ENCODE data around the gene GARS1. TPM values are rescaled to one million over a fixed set of nuclear protein-coding genes. Genes with fewer than 3 reads are reported as not detected.

GARS1 gene
- 33.7 TPM for total RNA-seq (2013)
- polyA plus RNA-seq: 10 to 100 TPM; 46.0 to 68.4 (median 48.6) TPM
- 34.6 and 52.6 TPM in 2 replicates for polyA minus RNA-seq
- 146 to 353 (median 212) reads per million in 11 experiments for total RNA-seq

DNA sequence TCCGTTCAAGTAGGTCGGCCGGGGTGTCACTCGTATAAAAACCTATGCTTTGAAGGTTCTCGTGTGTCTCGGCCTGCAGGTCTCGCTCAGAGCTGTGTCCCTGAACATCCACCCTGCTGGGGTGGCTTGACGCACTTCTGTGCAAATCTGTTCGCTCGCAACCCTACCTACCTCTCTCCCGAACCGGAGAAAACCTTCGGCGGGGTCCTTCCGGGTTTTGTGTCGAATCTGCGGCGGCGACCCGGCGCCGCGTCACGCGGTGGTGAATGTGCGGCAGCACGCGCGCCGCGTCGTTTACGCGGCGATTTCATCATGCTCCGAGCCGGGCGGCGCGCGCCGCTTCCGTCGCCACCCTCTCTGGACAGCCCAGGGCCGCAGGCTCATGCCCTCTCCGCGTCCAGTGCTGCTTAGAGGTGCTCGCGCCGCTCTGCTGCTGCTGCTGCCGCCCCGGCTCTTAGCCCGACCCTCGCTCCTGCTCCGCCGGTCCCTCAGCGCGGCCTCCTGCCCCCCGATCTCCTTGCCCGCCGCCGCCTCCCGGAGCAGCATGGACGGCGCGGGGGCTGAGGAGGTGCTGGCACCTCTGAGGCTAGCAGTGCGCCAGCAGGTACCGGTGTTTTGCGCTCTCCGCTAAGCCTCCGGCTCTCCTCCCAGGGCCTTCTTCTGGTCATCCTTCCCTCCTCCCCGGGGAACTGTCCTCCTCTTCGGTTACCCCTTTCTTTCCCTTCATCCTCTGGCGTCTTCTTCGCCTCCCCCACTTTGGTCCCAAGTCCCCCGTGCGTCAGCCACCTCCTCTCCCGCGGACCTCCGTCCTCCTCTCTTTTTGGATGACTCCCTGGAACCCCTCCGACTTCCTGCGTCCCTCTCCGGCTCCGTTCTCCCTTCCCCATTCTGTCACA is at the start of gene GARS1:
Gene GARS1, plus strand, starts transcription at position 339 of the 896 bp plus-strand sequence. Its CDS starts 44 bp downstream, at position 383.
- Histone ChIP-seq H3K36me3 (replicated peaks in 1 of 2; ENCODE audit: control insufficient read depth in 1 of 2, insufficient read depth in 2 of 2, low read length in 2 of 2) (peaks cover 6 to 14% of the 10 kb centered on the region in 2 donors), H3K9ac (ENCODE audit: insufficient read depth, low read length, poor library complexity, severe bottlenecking) (peak within 1 kb of the TSS; percentile 98), H3K9me3 (replicated peaks in 1 of 2; ENCODE audit: control insufficient read depth in 1 of 2, insufficient read depth in 1 of 2, low read length in 2 of 2) (no peaks in the 10 kb centered on the region), H3K27ac (ENCODE audit: low read depth in 1 of 2, low read length in 2 of 2) (peak within 1 kb of the TSS; percentile 99 to 100), H3K27me3 (ENCODE audit: control insufficient read depth in 2 of 2, insufficient read depth in 2 of 2, low read length in 2 of 2) (no peaks in the 10 kb centered on the region), H3K4me3 (replicated peaks in 1 of 3; ENCODE audit: low read depth in 2 of 3, low read length in 3 of 3) (peak within 1 kb of the TSS; percentile 58 to 92 (median 91)), H3K79me2 (ENCODE audit: insufficient read depth, low read length) (peaks cover 90% of the 10 kb centered on the region), H2AFZ (ENCODE audit: insufficient read depth, low read depth, low read length, poor library complexity, severe bottlenecking) (peak within 1 kb of the TSS; percentile 96), H3K4me2 (replicated peaks; ENCODE audit: extremely low read depth, low read length, poor library complexity, severe bottlenecking) (peak within 1 kb of the TSS; percentile 88), H3K4me1 (ENCODE audit: control insufficient read depth in 1 of 2, insufficient read depth in 2 of 2, low read length in 2 of 2) (peaks cover 21 to 43% of the 10 kb centered on the region in 2 donors), H4K20me1 (ENCODE audit: insufficient read depth, low read length) (peaks cover 5% of the 10 kb centered on the region)
- H3K27me3 Mint-ChIP-seq (ENCODE audit: low read depth in 3 of 3): no peaks in the 10 kb centered on the region
- peak within 1 kb of the TSS; percentile 98 to 100 (median 99) for H3K27ac Mint-ChIP-seq
- intact Hi-C loops (cut with micrococcal nuclease): loop anchor here in 1 of 2 donors (2.0 to 10.0 kb wide), 2 partner anchors 90 to 1900 kb away; partner anchors contain the start of genes AVL9, GGCT and LSM5
- peak within 1 kb of the TSS; percentile 99 to 100 for H3K4me3 Mint-ChIP-seq
- peaks cover 47% of the 10 kb centered on the region for H3K4me1 Mint-ChIP-seq
- no peaks in the 10 kb centered on the region for H3K9me3 Mint-ChIP-seq
- DNase-seq: peak; percentile 91 to 94 (median 94)
- no peak for TF ChIP-seq CTCF (IDR thresholded peaks at IDR 0.05)
- peaks cover 12 to 14% of the 10 kb centered on the region in 2 donors for H3K36me3 Mint-ChIP-seq
- under 1% methylated on average over 84 of the region's 84 CpGs for WGBS (ENCODE audit: insufficient coverage)

DNA sequence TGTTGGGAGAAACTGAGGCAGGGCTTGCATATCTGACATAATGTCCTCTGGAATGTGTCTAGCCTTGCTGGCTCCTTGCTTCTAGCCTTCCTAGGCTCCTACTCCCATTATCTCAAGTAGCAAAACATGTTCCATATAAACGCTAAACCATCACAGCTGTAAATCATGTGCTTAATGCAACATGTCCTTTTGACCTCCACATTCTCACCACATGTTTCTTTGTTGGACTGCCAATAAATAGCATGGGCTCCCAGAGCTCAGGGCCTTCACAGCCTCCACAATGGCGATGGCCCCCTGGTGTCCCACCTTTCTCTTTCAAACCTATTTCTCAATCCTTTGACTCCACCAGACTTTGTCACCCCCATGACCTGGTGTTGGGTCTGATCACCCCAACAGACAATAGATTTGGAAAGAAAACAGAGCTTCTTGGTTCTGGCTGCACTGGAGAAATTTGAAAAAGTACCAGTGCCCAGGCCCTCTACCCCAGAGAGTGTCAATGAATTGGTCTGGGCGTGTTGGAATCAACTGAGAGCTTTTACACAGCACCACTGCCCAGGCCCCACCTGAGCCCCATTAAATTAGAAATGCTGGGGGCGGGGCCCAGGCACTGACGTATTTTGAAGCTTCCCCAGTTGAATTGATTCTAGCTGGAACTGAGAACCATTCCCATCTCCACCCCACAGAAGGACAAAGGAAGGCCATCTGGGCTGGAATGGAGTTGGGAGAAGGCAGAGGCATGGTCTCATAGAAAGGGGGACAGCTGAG is 48.7 kb upstream of the GARS1 start:
- H3K9me3 Mint-ChIP-seq: peaks cover 0 to 4% (median 0%) of the 10 kb centered on the region in 7 donors
- peaks cover 49 to 62% of the 10 kb centered on the region in 2 donors for H3K36me3 Mint-ChIP-seq
- peaks cover 30 to 60% of the 10 kb centered on the region in 2 donors for H3K36me3 ChIP-seq (replicated peaks in 1 of 2; ENCODE audit: control insufficient read depth in 1 of 2, insufficient read depth in 2 of 2, low read length in 2 of 2)
- H3K9ac ChIP-seq (ENCODE audit: insufficient read depth, low read length, poor library complexity, severe bottlenecking): no peak overlapping the region
- H3K27ac Mint-ChIP-seq: peak overlapping the region in 2 of 7 donors; percentile 6 to 32
- H3K4me3 ChIP-seq (replicated peaks in 1 of 3; ENCODE audit: low read depth in 2 of 3, low read length in 3 of 3): no peak overlapping the region
- H2AFZ ChIP-seq (ENCODE audit: insufficient read depth, low read depth, low read length, poor library complexity, severe bottlenecking): no peak overlapping the region
- no peak for DNase-seq
- no peak overlapping the region for H3K4me3 Mint-ChIP-seq
- no peaks in the 10 kb centered on the region for H3K27me3 ChIP-seq (ENCODE audit: control insufficient read depth in 2 of 2, insufficient read depth in 2 of 2, low read length in 2 of 2)
- H3K4me1 ChIP-seq (ENCODE audit: control insufficient read depth in 1 of 2, insufficient read depth in 2 of 2, low read length in 2 of 2): peaks cover 9 to 12% of the 10 kb centered on the region in 2 donors
- H3K4me1 Mint-ChIP-seq: peaks cover 12% of the 10 kb centered on the region
- no peaks in the 10 kb centered on the region for H3K9me3 ChIP-seq (replicated peaks in 1 of 2; ENCODE audit: control insufficient read depth in 1 of 2, insufficient read depth in 1 of 2, low read length in 2 of 2)
- WGBS (ENCODE audit: insufficient coverage): 86% methylated on average over 2 of the region's 5 CpGs
- H3K27me3 Mint-ChIP-seq (ENCODE audit: low read depth in 3 of 3): peaks cover 0 to 3% (median 1%) of the 10 kb centered on the region in 3 donors
- H3K4me2 ChIP-seq (replicated peaks; ENCODE audit: extremely low read depth, low read length, poor library complexity, severe bottlenecking): no peak overlapping the region
- intact Hi-C loops (cut with micrococcal nuclease): no loop called here
- no peak overlapping the region for H3K27ac ChIP-seq (ENCODE audit: low read depth in 1 of 2, low read length in 2 of 2)
- H4K20me1 ChIP-seq (ENCODE audit: insufficient read depth, low read length): no peaks in the 10 kb centered on the region
- TF ChIP-seq CTCF (IDR thresholded peaks at IDR 0.05): no peak
- no peaks in the 10 kb centered on the region for H3K79me2 ChIP-seq (ENCODE audit: insufficient read depth, low read length)

Measured in CD14-positive monocyte (primary cell).